Measurements from ENCODE around the gene DLG2. TPM values are rescaled to one million over a fixed set of nuclear protein-coding genes. Genes with fewer than 3 reads are reported as not detected.

The DLG2 gene
- total and polyA plus RNA-seq, 2 donors (not counting 3 experiments of a cell fraction or from before 2014, with no cell fraction given) = 0.15 to 1.1 TPM

- H3K27ac ChIP-seq (ENCODE audit: insufficient read depth, low read depth, low read length) = no peak overlapping the region
- H3K27me3 ChIP-seq (ENCODE audit: control insufficient read depth in 2 of 2, insufficient read depth in 2 of 2, low read length in 2 of 2) = no peaks in the 10 kb centered on the region
- intact Hi-C loops (cut with micrococcal nuclease) (no loop called here), dilution Hi-C loops (cut with MboI; ENCODE audit: extremely low pct_ligation_motif_present, low sequenced_read_pairs) (no loop called here)
- FAIRE-seq = no peak
- no peaks in the 10 kb centered on the region for H3K36me3 ChIP-seq (ENCODE audit: control insufficient read depth in 2 of 2, extremely low read depth in 1 of 2, insufficient read depth in 2 of 2, low read length in 2 of 2)
- no TSS peak for BruUV-seq (replicated peaks)
- TF ChIP-seq POLR2A (IDR thresholded peaks at IDR 0.05; ENCODE audit: low read depth, low read length) = no peak
- TF ChIP-seq GATA2 (IDR thresholded peaks at IDR 0.05; ENCODE audit: insufficient read depth, insufficient read length, low read depth, low read length) = no peak
- no peak for TF ChIP-seq MAX (IDR thresholded peaks at IDR 0.05; ENCODE audit: insufficient read depth, insufficient read length)
- TF ChIP-seq CTCF (IDR thresholded peaks at IDR 0.05; ENCODE audit: extremely low read depth in 1 of 2, insufficient read depth in 1 of 2, low read depth in 1 of 2, low read length in 2 of 2) = no peak
- TF ChIP-seq JUN (IDR thresholded peaks at IDR 0.05; ENCODE audit: borderline replicate concordance, insufficient read depth, insufficient read length, low read depth) = no peak
- TF ChIP-seq POLR2AphosphoS5 (IDR thresholded peaks at IDR 0.05; ENCODE audit: insufficient read depth, low read depth, low read length) = no peak
- TF ChIP-seq MYC (IDR thresholded peaks at IDR 0.05; ENCODE audit: low read depth, low read length) = no peak
- TF ChIP-seq EZH2 (IDR thresholded peaks at IDR 0.05; ENCODE audit: borderline replicate concordance, low read depth, low read length, severe bottlenecking) = no peak
- no peak for TF ChIP-seq FOS (IDR thresholded peaks at IDR 0.05; ENCODE audit: borderline replicate concordance, insufficient read depth, low read length)
- no peaks in the 10 kb centered on the region for H3K4me1 ChIP-seq (ENCODE audit: control insufficient read depth, extremely low read depth, insufficient read depth, low read length)
- H3K9me3 ChIP-seq (replicated peaks; ENCODE audit: control insufficient read depth, insufficient read depth, low read length) = peaks cover 2% of the 10 kb centered on the region
- H3K9me1 ChIP-seq (replicated peaks; ENCODE audit: control insufficient read depth, extremely low read depth, insufficient read depth, low read length) = no peaks in the 10 kb centered on the region
- H2AFZ ChIP-seq (ENCODE audit: low read depth, low read length) = no peak overlapping the region
- no peak for DNase-seq (ENCODE audit: low read depth, low spot score)
- no peak overlapping the region for H3K4me2 ChIP-seq (ENCODE audit: insufficient read depth, low read length)
- H4K20me1 ChIP-seq (replicated peaks; ENCODE audit: control insufficient read depth, extremely low read depth, insufficient read depth, low read length) = no peaks in the 10 kb centered on the region
- H3K9ac ChIP-seq (replicated peaks; ENCODE audit: extremely low read depth, insufficient read depth, low read length) = no peak overlapping the region
- H3K79me2 ChIP-seq (ENCODE audit: control insufficient read depth, insufficient read depth, low read length) = no peaks in the 10 kb centered on the region
- no peak overlapping the region for H3K4me3 ChIP-seq (replicated peaks in 1 of 3; ENCODE audit: insufficient read depth in 1 of 3, low read depth in 1 of 3, low read length in 3 of 3)
- ChIA-PET POLR2A (no interaction called here), CTCF (no interaction called here)
Observed at GRCh38 chr11:85123752-85124231, 503.4 kb downstream of the DLG2 start.
